NCI-H1105 (cell line): ENCODE results near the gene HAUS8.
"Not testable (repeated sequence)": the region's sequence is repeated elsewhere in the genome, so short reads cannot be mapped to it uniquely, and the experiment has no call there.

Experiments used
- DNase-seq: peaks from one replicate; lab custom pipeline; 2025; lab: John Stamatoyannopoulos, UW

HAUS8 gene

DNA sequence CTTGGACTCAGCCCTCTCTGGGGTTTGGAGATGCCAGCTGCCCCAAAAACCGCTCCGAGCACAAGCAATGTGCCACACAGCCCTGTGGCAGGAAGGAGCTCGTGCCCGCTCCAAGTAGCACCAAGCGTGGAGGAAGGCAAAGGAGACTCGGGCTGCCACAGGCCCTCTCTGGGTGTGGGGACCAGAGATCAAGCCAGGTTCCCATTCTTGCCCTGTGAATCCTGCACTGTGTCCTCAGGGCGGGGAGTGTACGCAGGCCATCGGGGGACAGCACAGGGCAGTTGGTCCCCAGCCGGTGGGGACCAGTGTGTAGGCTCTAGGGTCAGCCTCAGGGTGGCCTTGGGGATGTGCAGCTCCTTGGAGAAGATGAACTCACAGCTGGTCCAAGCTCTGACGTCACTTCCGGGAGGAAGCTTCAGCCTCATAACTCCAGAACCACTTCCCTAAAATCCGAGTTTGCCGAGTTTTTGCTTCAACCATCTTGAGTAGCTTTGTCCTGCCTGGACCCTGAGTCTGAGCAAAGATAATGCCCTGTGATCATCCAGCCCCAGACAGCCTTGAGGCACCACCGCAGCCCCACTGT lies 39.3 kb downstream of the HAUS8 start:
- DNase-seq: no peak

DNA sequence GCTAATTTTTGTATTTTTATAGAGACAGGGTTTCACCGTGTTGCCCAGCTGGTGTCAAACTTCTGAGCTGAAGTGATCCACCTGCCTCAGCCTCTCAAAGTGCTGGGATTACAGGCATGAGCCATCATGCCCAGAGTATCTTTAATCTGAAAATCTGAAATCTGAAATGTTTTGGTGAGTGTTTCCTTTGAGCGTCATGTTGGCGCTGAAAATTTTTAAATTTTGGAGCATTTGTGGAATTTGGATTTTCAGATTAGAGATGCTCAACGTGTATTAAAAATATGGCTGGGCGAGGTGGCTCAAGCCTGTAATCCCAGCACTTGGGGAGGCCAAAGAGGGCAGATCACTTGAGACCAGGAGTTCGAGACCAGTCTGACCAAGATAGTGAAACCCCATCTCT lies 43.5 kb downstream of the HAUS8 start:
- DNase-seq: no peak

GRCh38 chr19:17027535-17027975 lies 47.7 kb downstream of the HAUS8 start:
- DNase-seq: no peak

- DNase-seq: no peak
Measured at GRCh38 chr19:17026706-17027534, 48.3 kb downstream of the HAUS8 start, which contains the start of gene CPAMD8. Gene CPAMD8, minus strand, starts transcription at chr19:17026810. Its CDS starts 168 bp downstream, at chr19:17026642.

GRCh38 chr19:17025991-17026658 lies 49.1 kb downstream of the HAUS8 start:
- no peak for DNase-seq

- no peak for DNase-seq
Measured at GRCh38 chr19:17025361-17025760, 49.9 kb downstream of the HAUS8 start.

- not testable (repeated sequence) for DNase-seq
Measured at GRCh38 chr19:17024941-17025340, 50.3 kb downstream of the HAUS8 start.

DNA sequence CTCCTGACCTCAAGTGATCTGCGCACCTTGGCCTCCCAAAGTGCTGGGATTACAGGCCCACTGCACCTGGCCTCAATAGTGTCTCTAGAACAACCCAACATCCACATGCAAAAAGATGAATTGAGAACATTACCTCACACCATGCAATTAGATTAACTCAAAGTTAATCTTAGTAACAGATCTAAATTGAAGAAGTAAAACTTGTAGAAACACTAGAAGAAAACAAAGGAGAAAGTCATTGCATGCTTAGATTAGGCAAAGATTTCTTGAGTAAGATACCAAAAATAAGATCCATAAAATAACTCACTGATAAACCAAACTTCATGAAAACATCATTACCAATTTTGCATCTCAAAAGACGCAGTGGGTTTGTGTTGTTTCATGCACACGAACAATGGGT lies 51.4 kb downstream of the HAUS8 start:
- no peak for DNase-seq

DNA sequence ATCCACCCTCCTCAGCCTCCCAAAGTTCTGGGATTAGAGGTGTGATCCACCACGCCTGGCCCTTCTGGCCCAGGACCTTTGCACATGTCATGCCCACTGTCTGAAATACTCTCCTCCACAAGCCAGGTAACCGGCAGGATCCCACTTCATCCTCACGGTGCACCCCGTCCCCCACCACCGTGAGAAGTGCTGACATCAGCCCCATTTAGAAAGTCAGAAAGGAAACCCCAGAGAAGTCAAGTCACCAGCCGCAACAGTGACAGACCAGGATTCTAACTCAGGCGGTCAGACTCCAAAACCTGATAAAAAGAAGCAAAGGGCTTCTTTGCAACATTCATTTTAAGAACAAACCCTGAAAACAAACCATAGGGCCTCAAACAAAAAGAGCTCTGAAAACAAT lies 52.5 kb downstream of the HAUS8 start:
- no peak for DNase-seq

DNA sequence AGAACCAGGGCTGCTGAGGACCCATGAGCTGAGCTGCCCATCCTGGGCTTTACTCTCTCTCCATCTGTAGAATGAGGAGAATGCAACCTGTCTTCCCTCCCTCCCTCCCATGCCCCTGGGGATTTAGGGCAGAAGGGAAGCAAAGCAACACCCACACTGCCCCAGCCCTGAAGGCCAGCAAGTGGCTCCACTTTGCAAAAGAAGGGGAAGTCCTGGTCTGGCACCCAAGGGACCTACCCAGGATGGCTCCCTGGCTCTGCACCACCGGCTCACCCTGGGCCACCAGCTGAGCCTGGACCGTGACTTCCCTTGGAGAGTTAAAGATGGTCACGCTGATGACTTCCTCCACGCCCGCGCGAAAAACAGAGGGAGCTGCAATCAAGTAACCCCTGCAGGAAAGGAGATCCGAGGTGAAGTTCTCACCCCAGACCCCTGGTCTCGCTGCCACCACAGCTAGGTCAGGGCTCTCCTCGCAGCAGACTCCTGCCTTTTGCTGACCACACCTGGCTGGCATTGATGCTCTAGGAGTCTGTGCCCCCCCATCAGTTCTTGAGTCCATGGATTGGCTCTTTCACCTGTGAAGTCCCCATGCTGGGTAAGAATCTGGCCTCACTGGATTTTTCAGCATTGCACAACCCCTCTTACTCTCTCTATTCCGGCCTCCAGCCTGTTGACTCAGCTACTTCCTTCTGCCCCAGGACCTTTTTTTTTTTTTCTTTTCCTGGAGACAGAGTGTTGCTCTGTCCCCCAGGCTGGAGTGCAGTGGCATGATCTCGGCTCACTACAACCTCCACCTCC lies 53.3 kb downstream of the HAUS8 start:
- DNase-seq: no peak

DNA sequence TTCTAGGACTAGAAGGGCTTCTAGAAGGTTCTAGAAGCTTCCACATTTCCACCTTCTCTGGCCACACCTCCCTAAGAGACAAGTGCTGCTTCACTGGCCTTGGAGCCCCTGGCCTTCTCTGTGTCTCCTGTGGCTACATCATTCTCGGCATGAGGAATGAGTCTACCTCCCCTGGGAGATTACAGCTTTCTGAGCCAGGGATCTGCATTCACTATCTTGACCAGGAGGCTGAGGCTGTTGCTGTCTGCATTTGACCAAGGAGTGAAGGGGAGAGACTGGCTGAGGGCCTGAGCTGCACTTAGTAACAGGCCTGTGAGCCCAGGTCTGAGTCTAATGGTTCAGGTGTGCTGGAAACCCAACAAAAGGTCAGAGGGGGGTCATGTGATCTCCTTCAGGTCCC lies 53.9 kb downstream of the HAUS8 start:
- no peak for DNase-seq

DNA sequence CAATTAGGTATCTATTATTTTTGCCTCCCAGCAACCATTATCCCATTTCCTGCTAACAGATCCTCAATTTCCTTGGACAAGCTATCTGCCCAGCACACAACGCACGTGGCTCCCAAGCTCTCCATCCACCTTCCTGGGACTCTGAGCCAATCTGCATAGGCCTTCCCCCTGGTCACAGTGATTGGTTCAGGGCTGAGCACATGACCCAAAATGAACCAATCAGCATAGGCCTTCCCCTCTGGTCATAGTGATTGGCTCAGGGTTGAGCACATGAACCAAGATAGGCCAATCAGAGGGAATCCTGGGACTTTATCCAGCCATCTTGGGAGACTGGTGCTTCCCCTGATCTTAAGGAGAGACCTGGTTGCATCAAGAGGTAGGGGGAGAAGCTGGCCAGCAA lies 54.4 kb downstream of the HAUS8 start:
- no peak for DNase-seq

GRCh38 chr19:17020385-17020784 lies 54.9 kb downstream of the HAUS8 start:
- DNase-seq: no peak

DNA sequence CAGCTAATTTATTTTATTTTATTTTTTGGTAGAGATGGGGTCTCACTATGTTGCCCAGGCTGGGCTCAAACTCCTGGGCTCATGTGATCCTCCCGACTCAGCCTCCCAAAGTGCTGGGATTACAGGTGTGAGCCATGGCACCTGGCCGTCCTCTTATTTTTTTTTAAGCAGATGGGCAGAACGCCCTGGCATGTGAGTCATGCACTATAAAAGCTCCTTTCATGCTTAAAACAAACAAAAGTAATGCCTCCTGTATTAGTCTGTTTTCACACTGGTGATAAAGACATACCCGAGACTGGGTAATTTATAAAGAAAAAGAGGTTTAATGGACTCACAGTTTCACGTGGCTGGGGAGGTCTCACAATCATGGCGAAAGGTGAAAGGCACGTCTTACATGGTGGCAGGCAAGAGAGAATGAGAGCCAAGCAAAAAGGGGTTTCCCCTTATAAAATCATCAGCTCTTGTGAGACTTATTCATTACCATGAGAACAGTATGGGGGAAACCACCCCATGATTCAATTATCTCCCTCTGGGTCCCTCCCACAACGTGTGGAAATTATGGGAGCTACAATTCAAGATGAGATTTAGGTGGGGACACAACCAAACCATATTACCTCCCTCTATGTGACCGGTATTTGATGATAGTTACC lies 60.9 kb downstream of the HAUS8 start:
- not testable (repeated sequence) for DNase-seq

DNA sequence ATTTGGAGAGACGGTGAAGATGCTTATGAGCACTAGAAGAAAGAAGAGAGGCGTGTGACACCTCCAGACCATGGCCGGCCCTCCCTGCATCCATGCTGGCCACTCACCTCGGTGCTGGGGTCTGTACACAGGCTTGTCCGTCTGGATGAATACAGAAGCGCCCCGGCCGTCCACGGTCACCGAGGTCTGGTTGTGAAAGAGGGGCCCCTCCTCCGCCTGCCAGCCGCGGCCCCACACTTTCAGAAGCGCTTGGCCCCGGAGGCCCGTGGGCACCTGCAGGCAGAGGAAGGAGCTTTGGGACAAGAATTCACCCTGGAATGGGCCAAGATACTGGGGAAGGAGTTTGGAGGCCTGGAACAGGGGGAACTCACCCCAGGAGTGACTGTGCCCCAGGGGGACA lies 63.8 kb downstream of the HAUS8 start:
- no peak for DNase-seq

GRCh38 chr19:17006579-17006978 lies 68.7 kb downstream of the HAUS8 start:
- DNase-seq: no peak

DNA sequence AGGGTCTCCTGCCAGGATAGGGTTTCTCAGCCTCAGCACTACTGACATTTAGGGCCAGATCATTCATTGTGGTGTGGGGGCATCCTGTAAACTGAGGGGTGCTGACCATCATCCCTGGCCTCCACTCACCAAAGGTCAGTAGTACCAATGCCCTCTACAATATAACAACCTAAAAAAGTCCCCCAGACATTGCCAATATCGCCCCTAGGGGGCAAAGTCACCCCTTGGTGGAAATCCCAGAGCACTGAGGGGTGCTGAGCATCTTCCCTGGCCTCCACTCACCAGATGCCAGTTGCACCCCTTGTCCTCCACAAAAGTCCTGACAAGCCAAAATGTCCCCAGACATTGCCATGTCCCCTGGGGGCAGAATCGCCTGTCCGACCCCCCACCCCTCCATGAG lies 70.3 kb downstream of the HAUS8 start:
- no peak for DNase-seq

DNA sequence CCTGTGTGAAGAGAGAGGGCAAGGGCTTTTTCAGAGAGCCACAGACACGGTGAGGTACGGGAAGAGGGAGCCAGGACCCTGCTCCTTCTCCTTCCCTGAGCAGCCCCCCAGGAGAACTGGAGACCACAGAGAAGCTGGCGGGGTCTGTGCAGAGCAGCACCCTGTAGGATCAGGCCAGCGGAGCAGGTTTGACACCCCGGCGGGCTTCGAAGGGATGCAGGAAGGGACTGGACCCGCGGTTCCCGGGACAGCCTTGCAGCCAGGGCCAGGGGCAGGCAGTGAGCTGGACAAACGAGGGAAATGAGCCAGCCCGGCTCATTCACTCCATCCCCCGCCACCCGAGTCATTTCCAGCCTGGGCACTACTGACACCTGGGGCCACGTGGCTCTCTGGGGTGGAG lies 70.9 kb downstream of the HAUS8 start:
- DNase-seq: no peak

DNA sequence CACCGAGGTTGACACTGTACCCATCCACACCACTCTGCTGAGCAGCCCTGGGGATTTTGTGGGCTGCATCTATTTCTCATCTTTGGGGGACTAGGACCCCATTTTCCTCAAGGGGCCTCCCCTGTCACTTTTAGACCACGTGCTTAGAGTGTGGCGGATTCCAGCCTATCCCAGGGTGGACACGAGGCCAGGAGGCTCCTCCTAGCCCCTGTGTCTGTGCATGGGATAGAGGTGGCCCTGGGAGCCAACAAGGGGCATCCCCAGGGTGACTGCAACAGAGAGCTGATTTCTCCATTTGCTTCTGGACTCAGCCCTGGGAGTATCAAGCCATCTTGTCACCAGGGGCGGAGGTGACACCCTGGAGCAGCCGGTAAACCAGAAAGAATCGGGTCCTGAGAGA lies 72.8 kb downstream of the HAUS8 start:
- DNase-seq: no peak

GRCh38 chr19:17001603-17002183 lies 73.6 kb downstream of the HAUS8 start:
- DNase-seq: no peak
